HFF-Myc (cell line): ENCODE results near the gene CACNA2D3.

ENCODE experiments used
- DNase-seq: peaks from one replicate; pipeline ENCODE4 v3.0.0-alpha.2; 2011; ENCODE audit warnings: low read depth; ENCODE audit errors: extremely low read depth
- H3K4me3 ChIP-seq: replicated peaks from 2 replicates; pipeline ENCODE4 v1.5.1; 2011; ENCODE audit warnings: low read depth, mild to moderate bottlenecking, control low read depth, low read length
- TF ChIP-seq, protein P1 (sequence below): IDR thresholded peaks from 2 replicates; pipeline ENCODE4 v1.5.1; 2012; ENCODE audit warnings: mild to moderate bottlenecking, low read depth, low read length, control low read depth; ENCODE audit errors: missing control alignments

CACNA2D3 gene

DNA sequence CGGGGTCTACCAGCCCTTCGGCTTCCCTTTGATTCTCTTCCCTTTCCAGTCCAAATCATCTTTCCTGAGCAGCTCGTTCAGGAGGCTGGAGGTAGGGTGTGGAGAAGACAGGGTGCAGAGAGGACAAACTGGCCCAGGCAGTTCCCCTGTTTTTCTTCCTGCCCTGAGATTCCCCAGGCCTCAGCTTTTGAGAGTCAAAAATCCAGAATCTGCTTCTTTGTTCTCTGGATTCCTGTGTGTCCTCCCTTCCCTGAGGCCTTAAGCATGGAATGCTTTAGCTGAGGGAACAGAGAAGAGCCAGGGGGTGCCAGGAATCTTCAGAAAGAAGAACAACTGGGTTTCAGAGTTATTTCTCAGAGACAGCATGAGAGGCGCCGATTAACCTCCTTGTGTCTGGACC lies 832.2 kb downstream of the CACNA2D3 start:
- DNase-seq, result no peak
- TF ChIP-seq, protein P1, sequence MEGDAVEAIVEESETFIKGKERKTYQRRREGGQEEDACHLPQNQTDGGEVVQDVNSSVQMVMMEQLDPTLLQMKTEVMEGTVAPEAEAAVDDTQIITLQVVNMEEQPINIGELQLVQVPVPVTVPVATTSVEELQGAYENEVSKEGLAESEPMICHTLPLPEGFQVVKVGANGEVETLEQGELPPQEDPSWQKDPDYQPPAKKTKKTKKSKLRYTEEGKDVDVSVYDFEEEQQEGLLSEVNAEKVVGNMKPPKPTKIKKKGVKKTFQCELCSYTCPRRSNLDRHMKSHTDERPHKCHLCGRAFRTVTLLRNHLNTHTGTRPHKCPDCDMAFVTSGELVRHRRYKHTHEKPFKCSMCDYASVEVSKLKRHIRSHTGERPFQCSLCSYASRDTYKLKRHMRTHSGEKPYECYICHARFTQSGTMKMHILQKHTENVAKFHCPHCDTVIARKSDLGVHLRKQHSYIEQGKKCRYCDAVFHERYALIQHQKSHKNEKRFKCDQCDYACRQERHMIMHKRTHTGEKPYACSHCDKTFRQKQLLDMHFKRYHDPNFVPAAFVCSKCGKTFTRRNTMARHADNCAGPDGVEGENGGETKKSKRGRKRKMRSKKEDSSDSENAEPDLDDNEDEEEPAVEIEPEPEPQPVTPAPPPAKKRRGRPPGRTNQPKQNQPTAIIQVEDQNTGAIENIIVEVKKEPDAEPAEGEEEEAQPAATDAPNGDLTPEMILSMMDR, result no peak
- no peak overlapping the region for H3K4me3 ChIP-seq

- TF ChIP-seq, protein P1, result no peak
- no peak for DNase-seq
- H3K4me3 ChIP-seq, result no peak overlapping the region
Measured at GRCh38 chr3:54955496-54955895, 833.1 kb downstream of the CACNA2D3 start.

GRCh38 chr3:54955941-54956340 lies 833.6 kb downstream of the CACNA2D3 start:
- TF ChIP-seq, protein P1, result no peak
- no peak for DNase-seq
- no peak overlapping the region for H3K4me3 ChIP-seq

DNA sequence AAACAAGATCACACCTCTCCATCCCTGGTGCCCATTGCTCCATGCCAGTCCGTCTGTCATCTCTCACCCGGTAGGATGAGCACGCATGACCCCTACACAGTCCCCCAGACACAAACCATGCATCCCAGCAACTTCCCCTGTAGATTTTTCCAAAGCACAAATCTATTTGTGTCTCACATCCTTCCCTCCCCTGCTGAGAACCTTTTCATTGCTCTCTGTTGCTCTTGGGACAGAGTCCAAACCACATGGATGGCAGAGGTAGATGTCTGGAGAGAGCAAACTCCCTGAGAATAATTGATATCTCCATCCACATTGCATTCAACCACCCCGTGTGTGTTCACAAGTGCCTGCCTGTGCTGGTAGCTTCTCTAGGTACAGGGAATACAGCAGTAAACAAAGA lies 835.4 kb downstream of the CACNA2D3 start:
- no peak for DNase-seq
- H3K4me3 ChIP-seq, result no peak overlapping the region
- TF ChIP-seq, protein P1, result no peak

DNA sequence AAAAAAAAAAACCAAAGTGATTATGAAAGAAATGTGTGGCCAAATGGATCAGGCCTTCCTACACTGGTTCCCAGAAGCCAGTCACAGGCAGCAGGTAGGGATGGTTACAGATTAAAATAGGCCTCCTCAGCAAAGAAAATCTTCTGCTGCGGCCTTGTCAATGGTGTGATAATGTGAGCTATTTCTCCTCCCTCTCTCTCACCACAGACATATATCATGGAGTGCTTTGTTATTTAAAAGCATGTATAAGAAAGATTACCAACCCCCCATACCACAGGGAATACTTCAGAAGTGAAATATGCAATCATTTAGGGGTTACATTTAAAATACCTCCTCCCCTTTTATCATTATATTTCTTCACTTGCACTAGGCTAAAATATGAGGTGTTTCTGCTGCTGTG lies 837.7 kb downstream of the CACNA2D3 start:
- no peak for DNase-seq
- TF ChIP-seq, protein P1, result no peak
- H3K4me3 ChIP-seq, result no peak overlapping the region

- TF ChIP-seq, protein P1, result no peak
- H3K4me3 ChIP-seq, result no peak overlapping the region
- DNase-seq, result no peak
Measured at GRCh38 chr3:54960701-54961100, 838.3 kb downstream of the CACNA2D3 start.

GRCh38 chr3:54962200-54962599 lies 839.8 kb downstream of the CACNA2D3 start:
- DNase-seq, result no peak
- TF ChIP-seq, protein P1, result no peak
- H3K4me3 ChIP-seq, result no peak overlapping the region
